NCI-H187 (cell line): ENCODE measurements around the gene TIMM13.

Source experiments
- DNase-seq, 2 experiments: peaks; one replicate each; lab custom pipeline; 2025; lab: John Stamatoyannopoulos, UW

TIMM13 gene

GRCh38 chr19:2454962-2455850 is 27.8 kb upstream of the TIMM13 start:
- DNase-seq, result no peak

- DNase-seq, result no peak
Measured at GRCh38 chr19:2454199-2454961, 27.0 kb upstream of the TIMM13 start.

- no peak for DNase-seq
Measured at GRCh38 chr19:2453431-2454025, 26.1 kb upstream of the TIMM13 start.

GRCh38 chr19:2451741-2452140 is 24.4 kb upstream of the TIMM13 start:
- DNase-seq, result no peak

GRCh38 chr19:2451138-2451537 is 23.8 kb upstream of the TIMM13 start:
- DNase-seq, result no peak

- DNase-seq, result no peak
Measured at GRCh38 chr19:2449019-2449418, 21.6 kb upstream of the TIMM13 start.

GRCh38 chr19:2446381-2446780 is 19.0 kb upstream of the TIMM13 start:
- peak; percentile 5 to 23 for DNase-seq

- DNase-seq, result no peak
Measured at GRCh38 chr19:2444251-2445002, 17.0 kb upstream of the TIMM13 start.

- no peak for DNase-seq
Measured at GRCh38 chr19:2443785-2444182, 16.4 kb upstream of the TIMM13 start.

GRCh38 chr19:2443116-2443784 is 15.9 kb upstream of the TIMM13 start:
- DNase-seq, result no peak

GRCh38 chr19:2441096-2441752 is 13.8 kb upstream of the TIMM13 start:
- DNase-seq, result no peak

GRCh38 chr19:2440515-2440914 is 13.1 kb upstream of the TIMM13 start:
- no peak for DNase-seq

- no peak for DNase-seq
Measured at GRCh38 chr19:2438178-2438577, 10.8 kb upstream of the TIMM13 start.

- no peak for DNase-seq
Measured at GRCh38 chr19:2436926-2437325, 9.5 kb upstream of the TIMM13 start.

GRCh38 chr19:2436384-2436783 is 9.0 kb upstream of the TIMM13 start:
- no peak for DNase-seq

GRCh38 chr19:2434721-2435265 is 7.4 kb upstream of the TIMM13 start:
- DNase-seq, result no peak

GRCh38 chr19:2434267-2434666 is 6.9 kb upstream of the TIMM13 start:
- DNase-seq, result no peak

GRCh38 chr19:2433854-2434253 is 6.5 kb upstream of the TIMM13 start:
- DNase-seq, result no peak

- DNase-seq, result no peak
Measured at GRCh38 chr19:2432131-2432848, 4.9 kb upstream of the TIMM13 start.
